C4-2B (cell line): ENCODE results near the gene CD86.
A peak's percentile ranks its signal among the peaks of the same experiment; 100 is the strongest.

Source experiments
- H3K27ac ChIP-seq: fragments of 450-650 bp; 2 replicates; pipeline ENCODE4 v1.5.1; 2017
- CTCF ChIP-seq: fragments of 450-650 bp; conservative IDR thresholded peaks from 2 replicates; pipeline ENCODE4 v1.5.1; 2017; ENCODE audit warnings: mild to moderate bottlenecking
- ZFX ChIP-seq: fragments of 450-650 bp; IDR thresholded peaks from 2 replicates; pipeline ENCODE4 v1.6.1; 2017

Gene CD86

GRCh38 chr3:122101646-122102045, 46.5 kb downstream of the CD86 start:
- TF ChIP-seq CTCF (peak; percentile 79), ZFX (no peak)
- H3K27ac ChIP-seq: no peak overlapping the region

GRCh38 chr3:122102191-122102935, 47.2 kb downstream of the CD86 start:
- TF ChIP-seq ZFX (no peak), CTCF (no peak)
- no peak overlapping the region for H3K27ac ChIP-seq

- no peak overlapping the region for H3K27ac ChIP-seq
- TF ChIP-seq ZFX (no peak), CTCF (no peak)
Observed at GRCh38 chr3:122103821-122104514, 48.8 kb downstream of the CD86 start.

- TF ChIP-seq ZFX: no peak
- TF ChIP-seq CTCF: no peak
- no peak overlapping the region for H3K27ac ChIP-seq
Observed at GRCh38 chr3:122104515-122105194, 49.5 kb downstream of the CD86 start.

GRCh38 chr3:122105626-122106025, 50.5 kb downstream of the CD86 start:
- no peak overlapping the region for H3K27ac ChIP-seq
- TF ChIP-seq CTCF (no peak), ZFX (no peak)

- no peak overlapping the region for H3K27ac ChIP-seq
- no peak for TF ChIP-seq ZFX
- no peak for TF ChIP-seq CTCF
Observed at GRCh38 chr3:122107171-122107570, 52.0 kb downstream of the CD86 start.

GRCh38 chr3:122111974-122112373, 56.8 kb downstream of the CD86 start:
- no peak for TF ChIP-seq ZFX
- no peak for TF ChIP-seq CTCF
- H3K27ac ChIP-seq: no peak overlapping the region
